ENCODE measurements around the gene FAM131C. TPM values are rescaled to one million over a fixed set of nuclear protein-coding genes. Genes with fewer than 3 reads are reported as not detected.

FAM131C gene
- total RNA-seq, 1 donor from 2014 or later: not detected

GRCh38 chr1:16051039-16051438, 22.4 kb downstream of the FAM131C start:
- no peak overlapping the region for H3K27ac Mint-ChIP-seq
- CTCF ChIA-PET: no interaction called here
- peaks cover 7% of the 10 kb centered on the region for H3K4me1 Mint-ChIP-seq
- TF ChIP-seq, protein P1, sequence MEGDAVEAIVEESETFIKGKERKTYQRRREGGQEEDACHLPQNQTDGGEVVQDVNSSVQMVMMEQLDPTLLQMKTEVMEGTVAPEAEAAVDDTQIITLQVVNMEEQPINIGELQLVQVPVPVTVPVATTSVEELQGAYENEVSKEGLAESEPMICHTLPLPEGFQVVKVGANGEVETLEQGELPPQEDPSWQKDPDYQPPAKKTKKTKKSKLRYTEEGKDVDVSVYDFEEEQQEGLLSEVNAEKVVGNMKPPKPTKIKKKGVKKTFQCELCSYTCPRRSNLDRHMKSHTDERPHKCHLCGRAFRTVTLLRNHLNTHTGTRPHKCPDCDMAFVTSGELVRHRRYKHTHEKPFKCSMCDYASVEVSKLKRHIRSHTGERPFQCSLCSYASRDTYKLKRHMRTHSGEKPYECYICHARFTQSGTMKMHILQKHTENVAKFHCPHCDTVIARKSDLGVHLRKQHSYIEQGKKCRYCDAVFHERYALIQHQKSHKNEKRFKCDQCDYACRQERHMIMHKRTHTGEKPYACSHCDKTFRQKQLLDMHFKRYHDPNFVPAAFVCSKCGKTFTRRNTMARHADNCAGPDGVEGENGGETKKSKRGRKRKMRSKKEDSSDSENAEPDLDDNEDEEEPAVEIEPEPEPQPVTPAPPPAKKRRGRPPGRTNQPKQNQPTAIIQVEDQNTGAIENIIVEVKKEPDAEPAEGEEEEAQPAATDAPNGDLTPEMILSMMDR (IDR thresholded peaks at IDR 0.05): no peak
- intact Hi-C loops (cut with micrococcal nuclease): loop anchor here (10.0 kb wide), 1 partner anchor 96 kb away; no protein-coding TSS in a partner anchor
- no peak for DNase-seq
- POLR2A ChIA-PET: no interaction called here
- H3K9me3 Mint-ChIP-seq: no peaks in the 10 kb centered on the region
- no peak overlapping the region for H3K4me3 Mint-ChIP-seq
- H3K36me3 Mint-ChIP-seq (ENCODE audit: low read depth): no peaks in the 10 kb centered on the region
- H3K27me3 Mint-ChIP-seq: peaks cover 20% of the 10 kb centered on the region
- ATAC-seq (ENCODE audit: low read depth): no peak

DNA sequence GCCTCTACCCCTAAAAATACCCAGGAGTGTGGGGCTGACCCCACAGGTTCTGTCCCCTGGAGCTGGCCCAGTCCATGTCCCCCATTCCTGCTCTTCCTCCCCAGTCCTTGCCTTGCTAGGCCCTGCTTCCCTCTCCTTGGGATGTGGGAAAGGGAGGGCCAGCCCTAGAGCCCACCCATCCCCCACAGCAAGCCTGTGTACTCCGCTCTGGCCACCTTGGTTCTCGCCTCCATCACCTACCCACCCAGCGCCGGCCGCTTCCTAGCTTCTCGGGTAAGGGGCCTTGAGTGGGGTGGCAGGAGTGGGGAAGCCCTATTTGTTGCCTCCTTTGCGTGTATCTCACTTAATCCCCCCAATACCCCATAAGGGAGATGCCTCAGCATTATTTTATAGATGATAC, 23.1 kb downstream of the FAM131C start:
- ATAC-seq (ENCODE audit: low read depth) (no peak), DNase-seq (no peak)
- POLR2A ChIA-PET: interaction anchor here (0.9 kb wide), 1 partner anchor 9 kb away, joined by 3 read pairs; no protein-coding TSS in a partner anchor
- TF ChIP-seq, protein P1 (IDR thresholded peaks at IDR 0.05): no peak
- Mint-ChIP-seq H3K27ac (no peak overlapping the region), H3K4me1 (peaks cover 3% of the 10 kb centered on the region), H3K36me3 (ENCODE audit: low read depth) (no peaks in the 10 kb centered on the region), H3K4me3 (no peak overlapping the region), H3K9me3 (no peaks in the 10 kb centered on the region), H3K27me3 (peaks cover 20% of the 10 kb centered on the region)
- CTCF ChIA-PET: interaction anchor here (0.9 kb wide), 1 partner anchor 9 kb away, joined by 3 read pairs; no protein-coding TSS in a partner anchor
- intact Hi-C loops (cut with micrococcal nuclease): loop anchor here (1.0 to 10.0 kb wide), 2 partner anchors 9 to 96 kb away; no protein-coding TSS in a partner anchor

DNA sequence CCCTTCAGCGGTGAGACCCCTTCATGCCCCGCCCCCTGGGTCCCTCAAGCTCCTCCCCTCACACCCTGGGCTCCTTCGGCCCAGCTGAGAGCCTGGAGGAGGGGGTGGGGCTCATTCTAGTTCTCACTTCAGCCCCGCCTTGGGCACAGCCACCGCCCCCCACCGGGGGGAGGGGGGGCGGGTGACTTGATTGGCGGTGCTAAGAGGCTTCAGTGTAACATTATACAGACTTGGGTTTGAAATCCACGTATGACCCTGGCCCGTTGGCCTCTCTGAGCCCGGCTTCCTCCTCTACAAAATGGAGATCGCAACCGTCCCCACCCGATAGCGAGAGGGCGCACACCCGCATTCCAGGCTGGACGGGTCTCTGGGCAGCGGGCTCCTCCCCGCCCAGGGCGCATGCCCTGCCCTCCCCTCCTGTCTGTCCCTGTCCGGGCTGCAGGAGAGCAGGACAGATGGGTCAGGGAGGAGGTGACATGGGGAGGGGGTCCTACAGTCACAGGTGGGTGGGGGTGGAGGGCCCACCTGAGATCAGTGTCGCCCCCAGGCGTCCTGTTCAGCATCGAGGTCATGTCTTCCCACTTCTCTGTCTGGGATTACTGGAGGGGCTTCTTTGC, 24.8 kb downstream of the FAM131C start:
- Mint-ChIP-seq H3K4me1 (peaks cover 3% of the 10 kb centered on the region), H3K36me3 (ENCODE audit: low read depth) (no peaks in the 10 kb centered on the region), H3K4me3 (peak overlapping the region; percentile 53), H3K9me3 (no peaks in the 10 kb centered on the region), H3K27ac (no peak overlapping the region), H3K27me3 (peaks cover 20% of the 10 kb centered on the region)
- POLR2A ChIA-PET: interaction anchor here (0.7 kb wide), 1 partner anchor 26 kb away, joined by 3 read pairs; no protein-coding TSS in a partner anchor
- TF ChIP-seq, protein P1 (IDR thresholded peaks at IDR 0.05): no peak
- CTCF ChIA-PET: no interaction called here
- peak; percentile 89 for ATAC-seq (ENCODE audit: low read depth)
- DNase-seq: peak; percentile 41
- intact Hi-C loops (cut with micrococcal nuclease): no loop called here

DNA sequence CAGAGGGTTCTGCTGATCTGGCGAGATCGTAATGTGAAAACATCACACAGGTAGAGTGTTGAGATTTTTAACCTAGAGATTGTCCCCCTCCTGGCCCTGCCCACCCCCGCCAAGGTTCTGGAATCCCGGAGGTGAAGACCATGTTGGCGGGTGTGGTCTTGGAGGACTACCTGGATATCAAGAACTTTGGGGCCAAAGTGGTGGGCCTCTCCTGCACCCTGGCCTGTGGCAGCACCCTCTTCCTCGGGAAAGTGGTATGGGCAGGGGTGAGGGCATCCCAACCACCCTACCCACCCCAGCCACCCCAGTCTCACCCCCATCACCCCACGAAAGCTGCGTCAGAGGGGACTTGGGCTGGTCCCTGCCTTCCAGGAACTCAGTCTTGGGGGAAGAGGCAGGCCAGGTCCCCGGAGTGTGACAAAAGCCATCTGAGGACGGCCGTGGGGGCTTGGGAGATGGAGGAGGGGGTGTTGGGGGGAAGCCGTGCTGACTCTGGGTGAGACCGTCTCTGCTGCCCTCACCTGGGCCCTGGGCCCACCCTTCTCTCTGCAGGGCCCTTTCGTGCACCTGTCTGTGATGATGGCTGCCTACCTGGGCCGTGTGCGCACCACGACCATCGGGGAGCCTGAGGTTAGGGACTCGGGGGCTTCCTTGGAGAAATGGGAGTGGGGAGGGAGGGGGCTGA, 25.5 kb downstream of the FAM131C start:
- H3K27ac Mint-ChIP-seq: no peak overlapping the region
- no peaks in the 10 kb centered on the region for H3K9me3 Mint-ChIP-seq
- H3K27me3 Mint-ChIP-seq: peaks cover 20% of the 10 kb centered on the region
- TF ChIP-seq, protein P1 (IDR thresholded peaks at IDR 0.05): no peak
- CTCF ChIA-PET: no interaction called here
- DNase-seq: no peak
- no peak overlapping the region for H3K4me3 Mint-ChIP-seq
- intact Hi-C loops (cut with micrococcal nuclease): no loop called here
- H3K36me3 Mint-ChIP-seq (ENCODE audit: low read depth): no peaks in the 10 kb centered on the region
- POLR2A ChIA-PET: interaction anchor here (0.7 kb wide), 1 partner anchor 25 kb away, joined by 3 read pairs; no protein-coding TSS in a partner anchor
- ATAC-seq (ENCODE audit: low read depth): no peak
- peaks cover 3% of the 10 kb centered on the region for H3K4me1 Mint-ChIP-seq

- ChIA-PET CTCF (no interaction called here), POLR2A (no interaction called here)
- DNase-seq (no peak), ATAC-seq (ENCODE audit: low read depth) (no peak)
- Mint-ChIP-seq H3K9me3 (no peaks in the 10 kb centered on the region), H3K4me1 (peaks cover 3% of the 10 kb centered on the region), H3K4me3 (no peak overlapping the region), H3K27ac (no peak overlapping the region), H3K27me3 (peaks cover 20% of the 10 kb centered on the region), H3K36me3 (ENCODE audit: low read depth) (no peaks in the 10 kb centered on the region)
- TF ChIP-seq, protein P1 (IDR thresholded peaks at IDR 0.05): no peak
- intact Hi-C loops (cut with micrococcal nuclease): no loop called here
Measured at GRCh38 chr1:16046842-16047241, 26.6 kb downstream of the FAM131C start.
